Body of pancreas (tissue), 4 donors: Measurements from ENCODE around the gene PROM2. TPM values are rescaled to one million over a fixed set of nuclear protein-coding genes. Genes with fewer than 3 reads are reported as not detected.

Experiments
- ATAC-seq: fragments of 150-250 bp; one replicate; pipeline ENCODE4 v1.9.1; 2016
- DNase-seq, 4 donors: peaks; one replicate each; pipeline ENCODE4 v3.0.0-alpha.2; 2019
- H3K27ac ChIP-seq, 4 donors: fragments of 200-600 bp; sonication (generic); 1 replicate in 3 of 4; 2 replicates in 1 of 4; pipeline versions ENCODE4 v1.5.1 to v1.6.1; 2016 to 2019; ENCODE audit warnings: mild to moderate bottlenecking in 1 of 4, mixed read lengths in 1 of 4, moderate library complexity in 1 of 4
- H3K27me3 ChIP-seq, 2 donors: fragments of 200-600 bp; sonication (generic); one replicate each; pipeline ENCODE4 v1.6.0; 2016; ENCODE audit warnings: mild to moderate bottlenecking in 1 of 2
- H3K36me3 ChIP-seq, 2 donors: fragments of 200-600 bp; sonication (generic); replicated peaks in 1 of 2; 2 replicates each; pipeline ENCODE4 v1.5.1; 2016; ENCODE audit warnings: low read depth in 2 of 2; ENCODE audit not compliant: insufficient read depth in 1 of 2
- H3K4me1 ChIP-seq: fragments of 200-600 bp; sonication (generic); one replicate; pipeline ENCODE4 v1.6.0; 2016
- H3K4me3 ChIP-seq, 2 donors: fragments of 200-600 bp; sonication (generic); 1 replicate in 1 of 2; 2 replicates in 1 of 2; pipeline ENCODE4 v1.5.1; 2016 to 2019
- H3K9me3 ChIP-seq, 3 donors: fragments of 200-600 bp; sonication (generic); 1 replicate in 2 of 3; 2 replicates in 1 of 3; pipeline ENCODE4 v1.5.1; 2016
- POLR2A ChIP-seq, 3 donors: fragments of 450-650 bp; IDR thresholded peaks; one replicate each; pipeline ENCODE4 v1.6.1; 2016; ENCODE audit warnings: antibody characterized with exemption in 3 of 3, mild to moderate bottlenecking in 2 of 3
- WGBS, 2 donors: methylation state at CpG; one replicate each; pipeline ENCODE4 v1.1.5; 2017; 5-methylcytosine and 5-hydroxymethylcytosine counted together
- intact Hi-C: fragments of 100-400 bp; cut with DNase I; formaldehyde crosslinking; loops from one replicate; pipeline ENCODE4 v1.15.1; 2023
- total RNA-seq, 2 donors: library from RNA; depleted of rRNA; stranded (reverse); fragments of >200 nt; gene quantifications; one replicate each; pipeline ENCODE4 v1.1.0, GENCODE V29; 2016
- TF ChIP-seq, protein P1 (sequence below), 7 experiments: fragments of 450-650 bp in 4 of 7; fragments of 200-600 bp in 3 of 7; sonication (generic) in 3 of 7; IDR thresholded peaks; one replicate each; pipeline ENCODE4 v1.5.1; 2016 to 2019; ENCODE audit warnings: antibody characterized with exemption in 7 of 7

The PROM2 gene
- total RNA-seq, 2 donors from 2014 or later, result 17.6 to 31.6 TPM

GRCh38 chr2:95276244-95276887 lies 2.1 kb downstream of the PROM2 start:
- H3K4me3 ChIP-seq, result no peak overlapping the region
- TF ChIP-seq POLR2A (IDR thresholded peaks at IDR 0.05), result no peak
- TF ChIP-seq, protein P1, sequence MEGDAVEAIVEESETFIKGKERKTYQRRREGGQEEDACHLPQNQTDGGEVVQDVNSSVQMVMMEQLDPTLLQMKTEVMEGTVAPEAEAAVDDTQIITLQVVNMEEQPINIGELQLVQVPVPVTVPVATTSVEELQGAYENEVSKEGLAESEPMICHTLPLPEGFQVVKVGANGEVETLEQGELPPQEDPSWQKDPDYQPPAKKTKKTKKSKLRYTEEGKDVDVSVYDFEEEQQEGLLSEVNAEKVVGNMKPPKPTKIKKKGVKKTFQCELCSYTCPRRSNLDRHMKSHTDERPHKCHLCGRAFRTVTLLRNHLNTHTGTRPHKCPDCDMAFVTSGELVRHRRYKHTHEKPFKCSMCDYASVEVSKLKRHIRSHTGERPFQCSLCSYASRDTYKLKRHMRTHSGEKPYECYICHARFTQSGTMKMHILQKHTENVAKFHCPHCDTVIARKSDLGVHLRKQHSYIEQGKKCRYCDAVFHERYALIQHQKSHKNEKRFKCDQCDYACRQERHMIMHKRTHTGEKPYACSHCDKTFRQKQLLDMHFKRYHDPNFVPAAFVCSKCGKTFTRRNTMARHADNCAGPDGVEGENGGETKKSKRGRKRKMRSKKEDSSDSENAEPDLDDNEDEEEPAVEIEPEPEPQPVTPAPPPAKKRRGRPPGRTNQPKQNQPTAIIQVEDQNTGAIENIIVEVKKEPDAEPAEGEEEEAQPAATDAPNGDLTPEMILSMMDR (IDR thresholded peaks at IDR 0.05), result no peak
- WGBS, 2 donors, result 84 to 91% methylated on average over 8 to 18 of the region's 22 CpGs
- H3K9me3 ChIP-seq, result no peaks in the 10 kb centered on the region
- intact Hi-C loops, result no loop called here
- H3K27me3 ChIP-seq, result no peaks in the 10 kb centered on the region
- peak overlapping the region in 1 of 4 donors; percentile 10 for H3K27ac ChIP-seq
- peaks cover 52% of the 10 kb centered on the region for H3K4me1 ChIP-seq
- H3K36me3 ChIP-seq, result no peaks in the 10 kb centered on the region
- DNase-seq (peak in 3 of 4 donors; percentile 1 to 10 (median 7)), ATAC-seq (no peak)

- TF ChIP-seq, protein P1 (IDR thresholded peaks at IDR 0.05), result no peak
- no peak for TF ChIP-seq POLR2A (IDR thresholded peaks at IDR 0.05)
- H3K36me3 ChIP-seq, result no peaks in the 10 kb centered on the region
- H3K27ac ChIP-seq, result peak overlapping the region in 2 of 4 donors; percentile 3 to 10
- intact Hi-C loops, result no loop called here
- no peaks in the 10 kb centered on the region for H3K9me3 ChIP-seq
- no peaks in the 10 kb centered on the region for H3K27me3 ChIP-seq
- no peak overlapping the region for H3K4me3 ChIP-seq
- ATAC-seq, result no peak
- H3K4me1 ChIP-seq, result peaks cover 52% of the 10 kb centered on the region
- 83 to 93% methylated on average over 5 to 9 of the region's 9 CpGs for WGBS, 2 donors
- DNase-seq, result no peak
Measured at GRCh38 chr2:95276888-95277245, 2.6 kb downstream of the PROM2 start.

DNA sequence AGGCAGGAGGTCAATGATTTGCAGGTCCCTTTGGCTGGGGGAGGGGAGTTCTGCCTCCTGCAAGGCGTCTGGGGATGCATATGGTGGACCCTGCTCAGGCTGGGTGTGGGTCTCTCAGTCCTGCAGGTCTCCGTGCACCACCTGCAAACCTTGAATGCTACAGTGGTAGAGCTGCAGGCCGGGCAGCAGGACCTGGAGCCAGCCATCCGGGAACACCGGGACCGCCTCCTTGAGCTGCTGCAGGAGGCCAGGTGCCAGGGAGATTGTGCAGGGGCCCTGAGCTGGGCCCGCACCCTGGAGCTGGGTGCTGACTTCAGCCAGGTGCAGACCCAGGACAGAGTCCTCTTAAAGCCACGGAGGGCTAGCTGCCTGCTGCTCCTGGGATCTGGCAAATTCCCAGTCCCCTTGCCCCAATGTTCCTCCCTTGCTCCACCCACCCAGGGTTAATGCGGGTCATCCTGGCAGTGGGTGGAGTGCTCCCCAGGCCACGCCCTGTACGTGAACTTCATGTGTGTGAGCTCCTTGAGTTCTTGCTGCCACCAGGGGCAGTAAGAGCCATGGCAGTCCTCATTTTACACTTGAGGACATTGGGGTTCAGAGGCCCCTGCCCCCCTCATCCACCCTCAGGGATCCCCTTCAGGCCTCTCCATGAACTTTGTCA lies 3.1 kb downstream of the PROM2 start:
- no peaks in the 10 kb centered on the region for H3K36me3 ChIP-seq
- TF ChIP-seq, protein P1 (IDR thresholded peaks at IDR 0.05), result peak in 5 of 7 experiments; percentile 26 to 47 (median 38)
- TF ChIP-seq POLR2A (IDR thresholded peaks at IDR 0.05), result no peak
- no peaks in the 10 kb centered on the region for H3K27me3 ChIP-seq
- peak overlapping the region in 2 of 4 donors; percentile 3 to 10 for H3K27ac ChIP-seq
- peak; percentile 54 to 83 (median 77) for DNase-seq
- peaks cover 52% of the 10 kb centered on the region for H3K4me1 ChIP-seq
- no peak overlapping the region for H3K4me3 ChIP-seq
- intact Hi-C loops, result no loop called here
- H3K9me3 ChIP-seq, result no peaks in the 10 kb centered on the region
- 20 to 38% methylated on average over 3 to 11 of the region's 11 CpGs for WGBS, 2 donors
- peak; percentile 28 for ATAC-seq

GRCh38 chr2:95278051-95278471 lies 3.8 kb downstream of the PROM2 start:
- no peak for ATAC-seq
- H3K27ac ChIP-seq, result no peak overlapping the region
- H3K4me1 ChIP-seq, result peaks cover 50% of the 10 kb centered on the region
- intact Hi-C loops, result no loop called here
- DNase-seq, result peak in 1 of 4 donors; percentile 20
- 96 to 100% methylated on average over 5 to 7 of the region's 7 CpGs for WGBS, 2 donors
- no peaks in the 10 kb centered on the region for H3K9me3 ChIP-seq
- H3K36me3 ChIP-seq, result no peaks in the 10 kb centered on the region
- TF ChIP-seq POLR2A (IDR thresholded peaks at IDR 0.05), result no peak
- TF ChIP-seq, protein P1 (IDR thresholded peaks at IDR 0.05), result no peak
- no peak overlapping the region for H3K4me3 ChIP-seq
- H3K27me3 ChIP-seq, result no peaks in the 10 kb centered on the region
